GM21360 (cell line): ENCODE measurements around the gene WDR13.
"Not testable (repeated sequence)": the region's sequence is repeated elsewhere in the genome, so short reads cannot be mapped to it uniquely, and the experiment has no call there.

Experiments
- ATAC-seq: cut with Tn5 transposase; IDR thresholded peaks from one replicate; pipeline ENCODE4 v1.9.1; 2021; ENCODE audit warnings: mild to moderate bottlenecking, moderate library complexity; ENCODE audit not compliant: unreplicated experiment

WDR13 gene

GRCh38 chrX:48652055-48652579 is 54.8 kb downstream of the WDR13 start:
- not testable (repeated sequence) for ATAC-seq

GRCh38 chrX:48654746-48655145 is 57.5 kb downstream of the WDR13 start:
- ATAC-seq: not testable (repeated sequence)
